Hepatocyte (in vitro differentiated cells): Measurements from ENCODE around the gene CPM. TPM values are rescaled to one million over a fixed set of nuclear protein-coding genes. Genes with fewer than 3 reads are reported as not detected.

Experiments used
- DNase-seq: peaks from one replicate; pipeline ENCODE4 v3.0.0-alpha.2; 2016; ENCODE audit warnings: low spot score
- H2AFZ ChIP-seq: fragments of 200-600 bp; sonication (generic); 2 replicates; pipeline ENCODE4 v1.6.0; 2016; ENCODE audit warnings: antibody characterized with exemption, mild to moderate bottlenecking
- H3K27ac ChIP-seq: fragments of 200-600 bp; sonication (generic); 2 replicates; pipeline ENCODE4 v1.5.1; 2016; ENCODE audit warnings: mild to moderate bottlenecking
- H3K27me3 ChIP-seq: fragments of 200-600 bp; sonication (generic); 2 replicates; pipeline ENCODE4 v1.6.1; 2016
- H3K36me3 ChIP-seq: fragments of 200-600 bp; sonication (generic); replicated peaks from 2 replicates; pipeline ENCODE4 v1.5.1; 2016; ENCODE audit warnings: low read depth; ENCODE audit not compliant: insufficient read depth
- H3K4me1 ChIP-seq: fragments of 200-600 bp; sonication (generic); 2 replicates; pipeline ENCODE4 v1.5.1; 2016; ENCODE audit warnings: mild to moderate bottlenecking, moderate library complexity; ENCODE audit not compliant: insufficient read depth
- H3K4me2 ChIP-seq: fragments of 200-600 bp; sonication (generic); 2 replicates; pipeline ENCODE4 v1.6.0; 2016
- H3K4me3 ChIP-seq: fragments of 200-600 bp; sonication (generic); 2 replicates; pipeline ENCODE4 v1.5.1; 2016; ENCODE audit warnings: mild to moderate bottlenecking
- H3K79me2 ChIP-seq: fragments of 200-600 bp; sonication (generic); 2 replicates; pipeline ENCODE4 v1.6.0; 2017; ENCODE audit warnings: mild to moderate bottlenecking
- H3K9me2 ChIP-seq: fragments of 200-600 bp; sonication (generic); replicated peaks from 2 replicates; pipeline ENCODE4 v1.6.0; 2017; ENCODE audit warnings: mild to moderate bottlenecking; ENCODE audit not compliant: insufficient read depth
- H3K9me3 ChIP-seq: fragments of 200-600 bp; sonication (generic); 2 replicates; pipeline ENCODE4 v1.5.1; 2016; ENCODE audit warnings: low read depth, mild to moderate bottlenecking
- H4K20me1 ChIP-seq: fragments of 200-600 bp; sonication (generic); 2 replicates; pipeline ENCODE4 v1.6.0; 2016; ENCODE audit warnings: mild to moderate bottlenecking; ENCODE audit not compliant: insufficient read depth, poor library complexity, severe bottlenecking
- EZH2 ChIP-seq: fragments of 200-600 bp; sonication (generic); IDR thresholded peaks from 2 replicates; pipeline ENCODE4 v1.6.1; 2016; ENCODE audit warnings: antibody characterized with exemption, mild to moderate bottlenecking, borderline replicate concordance
- EZH2phosphoT487 ChIP-seq: fragments of 200-600 bp; sonication (generic); IDR thresholded peaks from one replicate; pipeline ENCODE4 v1.6.1; 2018; ENCODE audit warnings: antibody characterized with exemption, mild to moderate bottlenecking, low read depth, moderate library complexity; ENCODE audit not compliant: unreplicated experiment, severe bottlenecking
- WGBS: methylation state at CpG from one replicate; pipeline ENCODE4 v1.1.6; 2016; ENCODE audit warnings: low lambda C conversion rate; ENCODE audit errors: missing lambda C conversion rate; 5-methylcytosine and 5-hydroxymethylcytosine counted together
- polyA plus RNA-seq: library from polyadenylated mRNA; unstranded; fragments of >200 nt; fragmentation: Nextera tagmentation; extraction: Ambion mirVana; gene quantifications from 2 replicates; pipeline ENCODE4 v1.2.1, GENCODE V29; 2016
- total RNA-seq: library from RNA; depleted of rRNA; stranded (reverse); fragments of >200 nt; gene quantifications from 2 replicates; pipeline ENCODE4 v1.2.3, GENCODE V29; 2014
- TF ChIP-seq, protein P1 (sequence below): fragments of 200-600 bp; sonication (generic); IDR thresholded peaks from 2 replicates; pipeline ENCODE4 v1.5.1; 2016; ENCODE audit warnings: antibody characterized with exemption, mild to moderate bottlenecking; ENCODE audit not compliant: poor library complexity

Gene CPM
- total and polyA plus RNA-seq, 2 experiments from 2014 or later: 26.8 to 28.0 TPM

DNA sequence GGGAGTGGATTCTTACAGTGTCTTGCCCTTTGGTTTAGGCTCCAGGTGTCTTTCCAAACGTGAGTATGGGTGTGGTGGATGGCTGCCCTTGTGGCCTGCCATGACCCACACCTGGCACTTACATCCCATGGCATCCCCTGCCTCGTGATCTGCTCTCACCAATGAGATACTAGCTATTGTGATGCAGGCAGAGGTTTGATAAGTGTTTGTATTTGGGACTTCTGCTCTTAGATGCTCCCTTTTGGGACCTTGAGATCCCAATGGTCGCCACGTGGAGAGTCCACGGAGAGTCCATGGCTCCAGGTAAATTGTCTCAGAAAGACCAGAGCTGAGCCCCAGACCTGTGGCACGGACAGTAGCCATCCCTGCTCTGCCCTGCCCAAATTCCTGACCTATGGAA, 62.5 kb downstream of the CPM start:
- Histone ChIP-seq H3K9me2 (no peaks in the 10 kb centered on the region), H3K4me1 (no peaks in the 10 kb centered on the region), H3K27ac (no peak overlapping the region), H2AFZ (no peak overlapping the region), H3K27me3 (no peaks in the 10 kb centered on the region), H3K9me3 (no peaks in the 10 kb centered on the region), H4K20me1 (no peaks in the 10 kb centered on the region), H3K4me3 (no peak overlapping the region), H3K36me3 (no peaks in the 10 kb centered on the region), H3K4me2 (no peak overlapping the region), H3K79me2 (no peaks in the 10 kb centered on the region)
- WGBS: 85% methylated on average over 6 of the region's 6 CpGs
- DNase-seq: no peak
- TF ChIP-seq EZH2 (no peak), EZH2phosphoT487 (no peak)
- TF ChIP-seq, protein P1, sequence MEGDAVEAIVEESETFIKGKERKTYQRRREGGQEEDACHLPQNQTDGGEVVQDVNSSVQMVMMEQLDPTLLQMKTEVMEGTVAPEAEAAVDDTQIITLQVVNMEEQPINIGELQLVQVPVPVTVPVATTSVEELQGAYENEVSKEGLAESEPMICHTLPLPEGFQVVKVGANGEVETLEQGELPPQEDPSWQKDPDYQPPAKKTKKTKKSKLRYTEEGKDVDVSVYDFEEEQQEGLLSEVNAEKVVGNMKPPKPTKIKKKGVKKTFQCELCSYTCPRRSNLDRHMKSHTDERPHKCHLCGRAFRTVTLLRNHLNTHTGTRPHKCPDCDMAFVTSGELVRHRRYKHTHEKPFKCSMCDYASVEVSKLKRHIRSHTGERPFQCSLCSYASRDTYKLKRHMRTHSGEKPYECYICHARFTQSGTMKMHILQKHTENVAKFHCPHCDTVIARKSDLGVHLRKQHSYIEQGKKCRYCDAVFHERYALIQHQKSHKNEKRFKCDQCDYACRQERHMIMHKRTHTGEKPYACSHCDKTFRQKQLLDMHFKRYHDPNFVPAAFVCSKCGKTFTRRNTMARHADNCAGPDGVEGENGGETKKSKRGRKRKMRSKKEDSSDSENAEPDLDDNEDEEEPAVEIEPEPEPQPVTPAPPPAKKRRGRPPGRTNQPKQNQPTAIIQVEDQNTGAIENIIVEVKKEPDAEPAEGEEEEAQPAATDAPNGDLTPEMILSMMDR: no peak

DNA sequence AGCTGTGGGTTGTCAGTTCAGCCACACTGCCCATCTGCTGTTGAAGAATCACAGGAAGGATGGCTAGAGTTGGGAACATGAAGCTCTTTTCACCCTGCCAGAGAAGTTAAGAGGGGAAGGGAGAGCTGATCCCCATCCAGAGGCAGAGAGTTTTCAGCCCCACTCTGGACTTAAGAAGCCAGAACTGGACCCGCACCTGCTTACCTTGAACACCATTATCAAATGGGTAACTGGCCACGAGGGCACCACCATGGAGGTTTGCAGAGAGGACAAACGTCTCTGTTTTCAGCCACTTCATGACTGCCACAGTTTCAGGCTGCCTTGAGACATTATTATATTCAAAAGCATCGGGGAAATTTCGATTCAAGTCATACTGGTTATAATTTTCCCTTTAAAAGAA, 63.0 kb downstream of the CPM start:
- Histone ChIP-seq H3K4me2 (no peak overlapping the region), H3K27me3 (no peaks in the 10 kb centered on the region), H3K9me3 (no peaks in the 10 kb centered on the region), H3K27ac (no peak overlapping the region), H2AFZ (no peak overlapping the region), H3K9me2 (no peaks in the 10 kb centered on the region), H4K20me1 (no peaks in the 10 kb centered on the region), H3K36me3 (no peaks in the 10 kb centered on the region), H3K4me3 (no peak overlapping the region), H3K4me1 (no peaks in the 10 kb centered on the region), H3K79me2 (no peaks in the 10 kb centered on the region)
- no peak for DNase-seq
- TF ChIP-seq EZH2: no peak
- TF ChIP-seq EZH2phosphoT487: no peak
- TF ChIP-seq, protein P1: no peak
- 92% methylated on average over 5 of the region's 5 CpGs for WGBS

DNA sequence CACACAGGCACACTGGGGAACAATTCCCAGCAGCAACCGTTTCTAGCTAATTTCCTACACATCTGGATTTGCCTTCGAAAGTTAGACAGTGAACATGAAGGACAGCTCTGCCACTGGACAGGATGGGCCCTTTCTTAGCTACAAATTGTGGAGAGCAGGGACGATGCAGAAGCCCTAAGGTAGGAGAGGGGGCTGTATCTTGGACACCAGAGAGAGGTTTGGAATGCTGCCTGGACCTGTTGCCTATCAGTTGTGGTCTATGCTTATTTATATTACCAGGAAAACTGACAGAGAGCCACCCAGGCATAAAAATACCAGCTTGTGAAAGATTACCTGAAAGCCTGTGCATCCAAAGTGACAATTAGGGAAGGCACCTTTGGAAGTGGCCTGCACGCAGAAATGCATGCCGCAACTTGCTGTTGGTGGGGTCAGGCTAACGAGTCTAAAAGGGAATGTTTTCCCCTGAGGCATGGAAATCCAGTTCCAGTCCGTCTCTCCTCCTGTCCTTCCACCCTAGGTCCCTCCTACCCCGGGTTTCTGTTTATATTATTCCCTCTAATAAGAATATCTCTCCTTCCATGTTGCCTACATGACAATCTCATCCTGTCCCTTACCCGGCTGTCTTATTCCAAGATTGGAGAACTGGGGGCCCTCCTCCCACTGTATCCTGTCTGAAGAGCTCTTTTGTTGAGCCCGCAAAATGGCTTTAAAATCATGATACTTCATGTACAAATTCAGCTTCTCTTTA, 64.8 kb downstream of the CPM start:
- Histone ChIP-seq H3K79me2 (no peaks in the 10 kb centered on the region), H3K4me3 (no peak overlapping the region), H3K4me1 (no peaks in the 10 kb centered on the region), H4K20me1 (no peaks in the 10 kb centered on the region), H3K9me2 (no peaks in the 10 kb centered on the region), H3K27ac (no peak overlapping the region), H2AFZ (no peak overlapping the region), H3K4me2 (no peak overlapping the region), H3K27me3 (no peaks in the 10 kb centered on the region), H3K36me3 (no peaks in the 10 kb centered on the region), H3K9me3 (no peaks in the 10 kb centered on the region)
- DNase-seq: no peak
- 69% methylated on average over 10 of the region's 10 CpGs for WGBS
- TF ChIP-seq EZH2: no peak
- TF ChIP-seq, protein P1: no peak
- TF ChIP-seq EZH2phosphoT487: no peak
